GM12878 (cell line): ENCODE measurements around the gene SYNPR. TPM values are rescaled to one million over a fixed set of nuclear protein-coding genes. Genes with fewer than 3 reads are reported as not detected.

ENCODE experiments used
- ATAC-seq: fragments of 200-7000 bp; cut with Tn5 transposase; 3 replicates; pipeline ENCODE4 v1.9.1; 2020; ENCODE audit warnings: mild to moderate bottlenecking, moderate library complexity
- BruUV-seq: library from RNA; stranded (reverse); fragments of 400-500 nt; replicated peaks from 2 replicates; lab custom pipeline; 2021; lab: Mats Ljungman, UMichigan
- CTCF ChIA-PET: fragments of 300-600 bp; sonication (Branson Sonifier 250); formaldehyde crosslinking; extraction: SDS; loops from one replicate; lab custom pipeline; 2021; ENCODE audit warnings: inconsistent platforms; lab: Yijun Ruan, JAX
- POLR2A ChIA-PET: fragments of 350-600 bp; formaldehyde crosslinking; extraction: SDS; loops from one replicate; lab custom pipeline; 2021; ENCODE audit warnings: inconsistent platforms; lab: Charles Lee
- RAD21 ChIA-PET: fragments of 300-600 bp; sonication (Branson Sonifier 250); formaldehyde crosslinking; loops from one replicate; lab custom pipeline; 2023; ENCODE audit warnings: antibody characterized with exemption; ENCODE audit not compliant: unreplicated experiment; lab: Charles Lee
- SMC1A ChIA-PET: fragments of 300-600 bp; sonication (Branson Sonifier 250); formaldehyde crosslinking; loops from one replicate; lab custom pipeline; 2023; ENCODE audit not compliant: unreplicated experiment, uncharacterized antibody; lab: Charles Lee
- DNase-seq: peaks from one replicate; pipeline ENCODE4 v3.0.0-alpha.2; 2011; ENCODE audit warnings: low read depth, low spot score
- FAIRE-seq: peaks from 3 replicates; lab custom pipeline; 2011; peaks lifted over from hg19 to GRCh38; lab: Jason Lieb, UNC
- H2AFZ ChIP-seq: 2 replicates; pipeline ENCODE4 v1.6.0; 2011; ENCODE audit warnings: low read depth, low read length, control low read depth; ENCODE audit not compliant: control insufficient read depth
- H3K27ac ChIP-seq: 2 replicates; pipeline ENCODE4 v1.5.1; 2011; ENCODE audit warnings: control low read depth; ENCODE audit not compliant: control insufficient read depth, insufficient read depth
- H3K27me3 ChIP-seq, 2 experiments: replicated peaks in 1 of 2; 2 replicates each; pipeline versions ENCODE4 v1.6.0 to v1.6.1; 2011; ENCODE audit warnings: low read length in 1 of 2; ENCODE audit not compliant: control insufficient read depth in 2 of 2, insufficient read depth in 2 of 2
- H3K36me3 ChIP-seq, 2 experiments: 2 replicates each; pipeline ENCODE4 v1.5.1; 2011; ENCODE audit warnings: low read length in 1 of 2; ENCODE audit not compliant: control insufficient read depth in 2 of 2, insufficient read depth in 2 of 2
- H3K4me1 ChIP-seq: 2 replicates; pipeline ENCODE4 v1.6.1; 2011; ENCODE audit warnings: mild to moderate bottlenecking, low read length, moderate library complexity, mixed read lengths; ENCODE audit not compliant: control insufficient read depth, insufficient read depth
- H3K4me2 ChIP-seq: 2 replicates; pipeline ENCODE4 v1.6.0; 2011; ENCODE audit warnings: control low read depth; ENCODE audit not compliant: control insufficient read depth, insufficient read depth
- H3K4me3 ChIP-seq: fragments of 200-600 bp; sonication (generic); 2 replicates; pipeline ENCODE4 v1.5.1; 2016
- H3K79me2 ChIP-seq: 2 replicates; pipeline ENCODE4 v1.6.0; 2011; ENCODE audit warnings: low read length; ENCODE audit not compliant: control insufficient read depth, insufficient read depth
- H3K9ac ChIP-seq: 2 replicates; pipeline ENCODE4 v1.8.0; 2011; ENCODE audit warnings: low read length, control low read depth, mixed read lengths; ENCODE audit not compliant: control insufficient read depth, insufficient read depth
- H3K9me3 ChIP-seq: replicated peaks from 3 replicates; pipeline ENCODE4 v1.5.1; 2011; ENCODE audit warnings: mild to moderate bottlenecking, low read length; ENCODE audit not compliant: control insufficient read depth, insufficient read depth
- H4K20me1 ChIP-seq: 2 replicates; pipeline ENCODE4 v1.6.0; 2011; ENCODE audit not compliant: control insufficient read depth, insufficient read depth
- BCLAF1 ChIP-seq: fragments of 450-650 bp; IDR thresholded peaks from 2 replicates; pipeline ENCODE4 v1.6.1; 2017; ENCODE audit warnings: antibody characterized with exemption, mild to moderate bottlenecking, moderate library complexity
- E2F4 ChIP-seq: IDR thresholded peaks from 2 replicates; pipeline ENCODE4 v1.6.1; 2012; ENCODE audit warnings: low read depth, low read length, improper control_type of control experiment
- EGR1 ChIP-seq, 2 experiments: IDR thresholded peaks; 1 replicate in 1 of 2; 2 replicates in 1 of 2; pipeline ENCODE4 v1.6.1; 2011 to 2012; ENCODE audit warnings: low read depth in 2 of 2, low read length in 2 of 2, borderline replicate concordance in 1 of 2, mild to moderate bottlenecking in 1 of 2, moderate library complexity in 1 of 2
- ELK1 ChIP-seq: IDR thresholded peaks from 2 replicates; pipeline ENCODE4 v1.6.1; 2012; ENCODE audit warnings: low read depth, low read length, improper control_type of control experiment
- EZH2 ChIP-seq: IDR thresholded peaks from 2 replicates; pipeline ENCODE4 v1.6.1; 2012; ENCODE audit warnings: low read depth, mild to moderate bottlenecking, control low read depth, inconsistent platforms, low read length, borderline replicate concordance; ENCODE audit not compliant: control insufficient read depth
- HDAC2 ChIP-seq: fragments of 200-600 bp; sonication (generic); IDR thresholded peaks from 2 replicates; pipeline ENCODE4 v1.6.1; 2017
- JUND ChIP-seq: IDR thresholded peaks from 2 replicates; pipeline ENCODE4 v1.6.1; 2012; ENCODE audit warnings: low read depth, mild to moderate bottlenecking, low read length, improper control_type of control experiment, moderate library complexity
- MAX ChIP-seq: IDR thresholded peaks from 2 replicates; pipeline ENCODE4 v1.6.1; 2012; ENCODE audit warnings: low read depth, low read length, improper control_type of control experiment
- MEF2B ChIP-seq: fragments of 450-650 bp; IDR thresholded peaks from 2 replicates; pipeline ENCODE4 v1.6.1; 2018; ENCODE audit warnings: mild to moderate bottlenecking, moderate library complexity; ENCODE audit not compliant: partially characterized antibody, poor library complexity, severe bottlenecking
- NRF1 ChIP-seq: conservative IDR thresholded peaks from 2 replicates; pipeline ENCODE4 v1.6.1; 2011; ENCODE audit warnings: mild to moderate bottlenecking, low read depth, low read length, improper control_type of control experiment
- PRDM15 ChIP-seq: fragments of 450-650 bp; formaldehyde crosslinking; IDR thresholded peaks from 2 replicates; pipeline ENCODE4 v1.4.0; 2020; ENCODE audit warnings: mild to moderate bottlenecking, moderate library complexity
- ZBTB33 ChIP-seq: fragments of 450-650 bp; IDR thresholded peaks from 2 replicates; pipeline ENCODE4 v1.6.1; 2017; ENCODE audit warnings: mild to moderate bottlenecking
- ZNF274 ChIP-seq: IDR thresholded peaks from one replicate; pipeline ENCODE4 v1.8.0; 2011; ENCODE audit not compliant: insufficient read length, insufficient read depth
- WGBS: methylation state at CpG from one replicate; pipeline ENCODE4 v1.1.6; 2016; ENCODE audit warnings: low lambda C conversion rate; ENCODE audit not compliant: insufficient replicate concordance, insufficient coverage; ENCODE audit errors: missing lambda C conversion rate; 5-methylcytosine and 5-hydroxymethylcytosine counted together
- in situ Hi-C: fragments of 300-500 bp; cut with MboI; formaldehyde crosslinking; loops from 9 replicates; pipeline ENCODE4 v1.14.3; 2018; ENCODE audit warnings: mixed read lengths
- intact Hi-C: fragments of 100-400 bp; cut with micrococcal nuclease; formaldehyde crosslinking; loops from one replicate; pipeline ENCODE4 v1.14.2; 2022; ENCODE audit not compliant: unreplicated experiment
- polyA plus RNA-seq, 11 experiments: library from polyadenylated mRNA; depleted of rRNA in 4 of 11; unstranded in 6 of 11; stranded (reverse) in 5 of 11; fragments of >200 nt; fragmentation: Nextera tagmentation in 4 of 11; fragmentation: Illumina TruSeq in 1 of 11; extraction: Ambion mirVana in 4 of 11; extraction: Trizol in 1 of 11; gene quantifications; 1 replicate in 1 of 11; 2 replicates in 10 of 11; pipeline versions ENCODE4 v1.2.1 to v1.2.3, GENCODE V29; 2011 to 2016; ENCODE audit warnings: inconsistent platforms in 2 of 11, missing spikeins in 2 of 11, low read depth in 1 of 11
- total RNA-seq, 4 experiments: library from RNA; depleted of rRNA in 3 of 4; stranded (reverse); fragments of >200 nt in 3 of 4; fragmentation: Illumina TruSeq in 1 of 4; extraction: Trizol in 1 of 4; gene quantifications; 2 replicates each; pipeline versions ENCODE4 v1.2.1 to v1.2.3, GENCODE V29; 2013 to 2021

Gene SYNPR
- total and polyA plus RNA-seq, 10 of the 15 experiments (the other 5 are each of a cell fraction or from before 2014, with no cell fraction given) = not detected

- SMC1A ChIA-PET = no interaction called here
- Histone ChIP-seq H3K79me2 (no peaks in the 10 kb centered on the region), H3K4me2 (no peak overlapping the region), H3K9ac (no peak overlapping the region), H3K27ac (no peak overlapping the region), H4K20me1 (no peaks in the 10 kb centered on the region), H3K4me1 (no peaks in the 10 kb centered on the region), H3K4me3 (no peak overlapping the region), H3K27me3 (no peaks in the 10 kb centered on the region), H3K9me3 (no peaks in the 10 kb centered on the region; the same call in 2 of the 3 replicates), H2AFZ (no peak overlapping the region), H3K36me3 (no peaks in the 10 kb centered on the region)
- WGBS = 28% methylated on average over 4 of the region's 4 CpGs
- in situ Hi-C loops = no loop called here
- POLR2A ChIA-PET = no interaction called here
- no peak for DNase-seq
- CTCF ChIA-PET = no interaction called here
- no TSS peak for BruUV-seq
- ATAC-seq = no peak
- RAD21 ChIA-PET = no interaction called here
- no peak for FAIRE-seq
- intact Hi-C loops = no loop called here
- TF ChIP-seq MAX (no peak), EGR1 (IDR thresholded peaks at IDR 0.05; ENCODE audit: borderline replicate concordance in 1 of 2, low read depth in 2 of 2, low read length in 2 of 2) (no peak), NRF1 (no peak), HDAC2 (no peak), ZBTB33 (no peak), MEF2B (no peak), E2F4 (no peak), PRDM15 (CRISPR knock-in tag) (no peak), BCLAF1 (no peak), ZNF274 (no peak), ELK1 (no peak), EZH2 (no peak), JUND (no peak)
Observed at GRCh38 chr3:63295356-63295755, 17.2 kb downstream of the SYNPR start.
